ENCODE measurements around the gene FLT4. TPM values are rescaled to one million over a fixed set of nuclear protein-coding genes. Genes with fewer than 3 reads are reported as not detected.

FLT4 gene
- total RNA-seq, 1 donor from 2014 or later, result 24.8 TPM

GRCh38 chr5:180618487-180618828 lies 30.9 kb downstream of the FLT4 start:
- no peak for TF ChIP-seq CTCF (IDR thresholded peaks at IDR 0.05)
- Histone ChIP-seq H3K4me3 (peak overlapping the region; percentile 41), H3K9me3 (no peaks in the 10 kb centered on the region), H3K27me3 (ENCODE audit: low read depth) (peaks cover 11% of the 10 kb centered on the region), H3K27ac (no peak overlapping the region), H3K4me1 (no peaks in the 10 kb centered on the region), H3K36me3 (no peaks in the 10 kb centered on the region)
- DNase-seq, result no peak
- intact Hi-C loops (cut with DNase I), result no loop called here
- ATAC-seq, result peak in 1 of 2 donors; percentile 11

GRCh38 chr5:180613814-180614188 lies 35.6 kb downstream of the FLT4 start:
- Histone ChIP-seq H3K4me1 (no peaks in the 10 kb centered on the region), H3K27ac (no peak overlapping the region), H3K36me3 (no peaks in the 10 kb centered on the region), H3K27me3 (ENCODE audit: low read depth) (no peaks in the 10 kb centered on the region), H3K9me3 (no peaks in the 10 kb centered on the region), H3K4me3 (no peak overlapping the region)
- intact Hi-C loops (cut with DNase I), result no loop called here
- no peak for ATAC-seq
- no peak for TF ChIP-seq CTCF (IDR thresholded peaks at IDR 0.05)
- DNase-seq, result no peak

- Histone ChIP-seq H3K4me1 (no peaks in the 10 kb centered on the region), H3K36me3 (no peaks in the 10 kb centered on the region), H3K9me3 (no peaks in the 10 kb centered on the region), H3K27ac (no peak overlapping the region), H3K4me3 (no peak overlapping the region), H3K27me3 (ENCODE audit: low read depth) (no peaks in the 10 kb centered on the region)
- ATAC-seq (no peak), DNase-seq (no peak)
- intact Hi-C loops (cut with DNase I), result no loop called here
- no peak for TF ChIP-seq CTCF (IDR thresholded peaks at IDR 0.05)
These were observed 36.1 kb downstream of the FLT4 start for GRCh38 chr5:180613188-180613813.

GRCh38 chr5:180612683-180613082 lies 36.7 kb downstream of the FLT4 start:
- no peak for ATAC-seq
- Histone ChIP-seq H3K27ac (no peak overlapping the region), H3K9me3 (no peaks in the 10 kb centered on the region), H3K27me3 (ENCODE audit: low read depth) (no peaks in the 10 kb centered on the region), H3K36me3 (no peaks in the 10 kb centered on the region), H3K4me3 (no peak overlapping the region), H3K4me1 (no peaks in the 10 kb centered on the region)
- DNase-seq, result no peak
- TF ChIP-seq CTCF (IDR thresholded peaks at IDR 0.05), result no peak
- intact Hi-C loops (cut with DNase I), result no loop called here

- Histone ChIP-seq H3K27ac (no peak overlapping the region), H3K4me1 (no peaks in the 10 kb centered on the region), H3K4me3 (no peak overlapping the region), H3K9me3 (no peaks in the 10 kb centered on the region), H3K27me3 (ENCODE audit: low read depth) (no peaks in the 10 kb centered on the region), H3K36me3 (no peaks in the 10 kb centered on the region)
- intact Hi-C loops (cut with DNase I), result no loop called here
- ATAC-seq (no peak), DNase-seq (no peak)
- no peak for TF ChIP-seq CTCF (IDR thresholded peaks at IDR 0.05)
These were observed 38.1 kb downstream of the FLT4 start for GRCh38 chr5:180611140-180611850.
